HT1080 (cell line): ENCODE measurements around the gene NPTN. TPM values are rescaled to one million over a fixed set of nuclear protein-coding genes. Genes with fewer than 3 reads are reported as not detected.

Source experiments
- DNase-seq: peaks from one replicate; pipeline ENCODE4 v3.0.0-alpha.2; 2015; ENCODE audit warnings: low read depth
- polyA plus RNA-seq, 2 experiments: library from polyadenylated mRNA; depleted of rRNA; stranded (reverse); fragments of >200 nt; gene quantifications; 2 replicates each; pipeline ENCODE4 v1.2.3, GENCODE V29; 2015
- total RNA-seq: library from RNA; depleted of rRNA; stranded (reverse); fragments of >200 nt; shearing (Covaris generic); gene quantifications from 2 replicates; pipeline ENCODE4 v1.2.3, GENCODE V29; 2014; rRNA removed

The NPTN gene
- 107 and 118 TPM in 2 replicates for total RNA-seq
- polyA plus RNA-seq (2015; cell fraction: cytosol; rRNA removed), result 151 and 169 TPM in 2 replicates
- polyA plus RNA-seq (2015; cell fraction: nucleus; rRNA removed), result 177 and 197 TPM in 2 replicates

DNA sequence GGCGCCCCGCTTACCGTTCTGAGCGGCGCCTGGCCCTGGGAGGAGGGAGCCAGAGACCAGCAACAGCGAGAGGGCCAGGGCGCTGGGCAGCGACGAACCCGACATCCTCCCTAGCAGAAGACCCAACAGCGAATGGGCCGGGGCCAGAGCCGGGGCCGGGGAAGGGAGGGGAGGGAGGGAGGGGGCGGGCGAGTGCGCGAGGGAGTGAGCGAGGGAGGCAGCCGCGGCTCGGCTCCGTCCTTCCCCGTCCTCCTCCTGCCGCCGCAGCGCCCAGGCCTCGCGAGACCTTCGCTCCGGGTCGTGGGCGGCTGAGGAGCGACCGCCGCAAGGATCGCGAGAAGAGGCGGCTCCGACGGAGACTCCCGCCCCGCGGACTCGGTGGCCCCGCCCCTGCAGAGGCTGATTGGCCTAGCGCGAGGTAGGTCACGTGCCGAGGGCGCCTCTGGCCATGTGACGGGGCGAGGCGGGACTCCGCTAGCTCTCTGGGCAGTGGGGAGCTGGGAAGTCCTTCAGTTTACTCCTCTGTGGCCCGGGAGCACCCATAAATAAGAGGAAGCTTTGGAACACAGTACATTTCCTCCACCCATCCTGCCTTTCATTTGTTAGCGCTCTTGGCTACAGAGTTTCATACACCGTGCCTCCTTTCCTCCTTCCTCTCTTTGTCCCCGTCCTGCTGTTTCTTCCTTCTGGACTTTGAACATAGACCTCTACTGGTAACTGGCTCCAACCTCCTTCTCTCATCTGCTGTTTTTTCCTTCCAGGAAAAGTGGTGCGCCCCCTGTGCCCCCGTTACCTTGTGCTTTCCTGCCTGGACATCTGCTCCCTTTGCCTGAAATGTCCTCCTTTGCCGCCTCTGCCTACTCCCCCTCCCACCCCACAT, at the start of gene NPTN:
TSS of gene NPTN (minus strand) at position 279 of the 880 bp plus-strand sequence. CDS start at position 105, 174 bp downstream.
- peak; percentile 97 for DNase-seq

GRCh38 chr15:73682600-73683090, 49.5 kb upstream of the NPTN start:
- DNase-seq, result no peak

DNA sequence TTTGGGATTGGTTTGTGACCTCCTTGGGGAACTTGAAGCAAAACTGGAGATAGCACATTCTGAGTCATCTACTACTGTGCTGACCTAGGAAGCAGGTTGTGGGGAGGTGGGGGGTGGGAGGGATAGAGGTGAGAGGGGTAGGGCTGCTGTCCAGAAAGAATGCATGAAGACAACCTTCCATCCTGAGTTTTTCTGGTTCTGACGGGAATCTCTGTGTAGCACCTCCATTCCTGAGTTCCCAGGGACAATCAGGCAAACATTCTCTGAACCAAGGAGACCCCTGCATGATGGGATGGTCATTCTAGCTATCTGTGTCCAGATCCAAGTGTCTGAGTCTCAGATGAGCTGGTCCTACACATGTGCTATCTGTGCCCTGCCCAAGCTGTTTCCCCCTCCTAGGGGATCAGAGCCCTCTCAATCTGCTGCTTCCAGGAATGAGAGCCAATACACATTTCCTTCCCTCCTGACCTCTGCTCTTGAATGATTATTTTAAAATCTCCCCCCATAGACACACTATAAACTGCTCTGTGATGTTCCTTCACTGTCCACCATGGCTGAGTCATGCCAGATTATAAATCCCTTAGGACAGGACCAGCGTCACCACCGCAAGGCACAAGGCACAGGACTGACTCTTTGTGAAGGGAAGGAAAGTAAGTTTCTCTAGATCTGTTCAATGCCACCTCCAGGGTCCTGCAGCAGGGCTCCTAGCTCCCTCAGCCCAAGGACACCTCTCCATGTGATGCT, 48.8 kb upstream of the NPTN start:
- no peak for DNase-seq

DNA sequence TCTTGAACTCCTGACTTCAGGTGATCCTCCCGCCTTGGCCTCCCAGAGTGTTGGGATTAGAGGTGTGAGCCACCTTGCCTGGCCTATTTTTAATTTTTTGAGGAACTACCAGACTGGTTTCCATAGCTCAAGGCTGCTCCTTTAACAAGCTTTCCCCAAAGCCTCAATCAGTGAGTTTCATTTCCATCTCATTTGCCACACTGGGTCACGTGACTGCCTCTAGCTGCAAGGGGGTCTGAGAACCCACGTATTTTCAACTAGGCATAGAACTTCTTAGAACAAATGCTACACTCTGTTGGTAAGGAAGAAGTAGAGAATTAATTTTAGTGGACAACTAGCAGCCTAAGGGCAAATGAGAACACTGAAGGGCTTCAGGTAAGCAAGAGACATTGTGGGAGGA, 47.9 kb upstream of the NPTN start:
- DNase-seq, result no peak

DNA sequence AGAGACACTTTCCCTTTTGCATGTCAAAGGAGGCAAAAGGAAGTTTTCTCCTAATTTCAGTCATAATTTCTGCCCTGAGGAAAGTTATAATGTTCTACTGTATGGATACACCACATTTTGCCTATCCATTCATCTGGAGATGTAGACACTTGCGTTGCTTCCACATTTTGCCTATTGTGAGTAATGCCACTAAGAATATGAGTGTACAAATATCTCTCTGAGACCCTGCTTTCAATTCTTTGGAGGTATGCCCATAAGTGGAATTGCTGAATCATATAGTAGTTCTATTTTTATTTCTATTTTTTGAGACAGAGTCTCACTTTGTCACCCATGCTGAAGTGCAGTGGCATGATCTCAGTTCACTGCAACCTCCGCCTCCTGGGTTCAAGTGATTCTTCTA, 47.4 kb upstream of the NPTN start:
- DNase-seq, result no peak

- DNase-seq, result no peak
Measured at GRCh38 chr15:73679964-73680363, 46.8 kb upstream of the NPTN start.

- DNase-seq, result no peak
Measured at GRCh38 chr15:73679180-73679579, 46.0 kb upstream of the NPTN start.

- no peak for DNase-seq
Measured at GRCh38 chr15:73678498-73678897, 45.3 kb upstream of the NPTN start.

DNA sequence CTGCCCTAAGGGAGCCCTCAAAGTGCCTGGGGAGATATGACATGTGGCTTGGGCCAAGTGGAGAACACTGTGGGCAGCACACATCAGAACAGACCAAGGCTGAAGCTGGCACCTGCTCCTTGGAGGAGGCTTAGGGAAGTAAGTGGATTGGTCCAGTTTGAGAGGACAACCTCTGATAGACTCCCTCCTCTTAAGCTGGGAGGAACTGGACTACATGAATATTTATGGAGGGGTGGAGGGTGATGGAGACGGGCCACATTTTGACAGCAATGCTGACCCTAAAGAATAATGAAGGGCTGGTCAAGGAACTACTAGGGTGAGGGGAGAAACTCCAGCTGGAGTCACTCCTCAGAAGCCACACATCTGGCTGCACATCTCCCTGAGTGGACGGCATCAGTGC, 44.5 kb upstream of the NPTN start:
- DNase-seq, result no peak

GRCh38 chr15:73677146-73677607, 44.0 kb upstream of the NPTN start:
- DNase-seq, result peak; percentile 47

DNA sequence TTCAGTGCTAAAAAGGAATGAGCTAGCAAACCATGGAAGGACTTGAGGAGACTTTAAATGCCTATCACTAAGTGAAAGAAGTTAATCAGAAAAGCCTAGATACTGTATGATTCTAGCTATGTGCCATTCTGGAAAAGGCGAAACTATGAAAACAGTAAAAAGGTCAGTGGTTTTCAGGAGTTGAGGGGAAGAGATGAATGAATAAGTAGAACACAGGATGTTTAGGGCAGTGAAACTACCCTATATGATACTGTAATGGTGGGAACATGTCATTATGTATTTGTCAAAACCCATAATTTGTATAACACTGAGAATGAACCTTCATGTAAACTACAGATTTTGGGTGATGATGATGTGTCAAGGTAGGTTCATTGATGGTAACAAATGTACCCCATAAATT, 41.4 kb upstream of the NPTN start:
- no peak for DNase-seq

GRCh38 chr15:73660455-73660854, 27.3 kb upstream of the NPTN start:
- DNase-seq, result no peak

DNA sequence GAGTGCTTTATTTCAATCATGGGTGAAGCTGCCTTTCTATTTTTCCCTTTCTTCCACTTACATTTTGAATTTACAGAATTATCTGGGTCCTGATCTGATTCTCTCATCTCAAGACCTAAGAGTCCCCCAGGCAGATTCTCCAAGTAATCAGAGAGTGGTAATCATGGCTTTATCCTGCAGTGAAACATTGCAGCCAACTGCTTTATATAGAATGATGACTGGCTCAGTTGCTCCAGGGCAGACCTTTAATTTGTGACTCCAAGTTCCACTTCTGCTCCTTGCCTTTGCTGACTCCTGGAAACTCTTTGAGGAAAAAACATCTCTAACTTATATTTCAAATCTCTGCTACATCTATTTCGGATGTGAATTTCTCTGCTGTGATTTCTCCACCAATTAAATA, 25.5 kb upstream of the NPTN start:
- DNase-seq, result no peak

DNA sequence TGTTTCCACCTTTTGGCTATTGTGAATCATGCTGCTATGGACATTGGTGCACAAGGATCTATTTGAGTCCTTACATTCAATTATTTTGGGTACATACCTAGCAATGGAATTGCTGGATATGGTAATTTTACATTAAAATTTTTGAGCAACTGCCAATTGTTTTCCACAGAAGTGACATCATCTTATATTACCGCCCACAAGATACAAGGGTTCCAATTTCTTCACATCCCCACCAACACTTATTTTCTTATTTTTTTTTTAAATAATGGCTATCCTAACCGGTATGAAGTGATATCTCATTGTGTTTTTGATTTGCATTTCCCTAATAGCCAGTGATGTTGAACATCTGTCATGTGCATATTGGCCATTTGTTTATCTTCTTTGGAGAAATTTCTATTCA, 22.5 kb upstream of the NPTN start:
- DNase-seq, result no peak

GRCh38 chr15:73654659-73655058, 21.5 kb upstream of the NPTN start:
- DNase-seq, result no peak

- DNase-seq, result peak; percentile 26
Measured at GRCh38 chr15:73650416-73651126, 17.4 kb upstream of the NPTN start.

GRCh38 chr15:73648014-73648295, 14.8 kb upstream of the NPTN start:
- DNase-seq, result no peak

GRCh38 chr15:73647259-73648013, 14.2 kb upstream of the NPTN start:
- peak; percentile 33 for DNase-seq

DNA sequence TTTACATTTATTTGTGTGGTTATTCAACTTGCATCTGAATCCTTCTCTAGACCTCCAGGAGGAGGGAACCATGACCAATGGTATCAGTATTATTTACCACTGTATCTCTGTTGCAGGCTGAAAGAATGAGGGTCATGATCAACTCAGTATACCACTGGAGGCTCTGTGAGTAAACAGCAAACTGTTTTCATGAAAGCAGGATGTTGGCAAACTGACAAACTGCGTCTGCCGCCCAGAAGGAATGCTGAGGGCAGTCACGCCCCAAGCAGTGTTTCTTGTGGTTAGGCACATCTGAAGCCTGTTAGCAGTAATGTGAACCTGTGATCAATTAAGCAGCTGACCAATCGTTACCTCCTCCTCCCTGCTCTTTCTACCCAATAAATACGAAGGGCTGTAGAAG, 6.3 kb upstream of the NPTN start:
- DNase-seq, result peak; percentile 19

DNA sequence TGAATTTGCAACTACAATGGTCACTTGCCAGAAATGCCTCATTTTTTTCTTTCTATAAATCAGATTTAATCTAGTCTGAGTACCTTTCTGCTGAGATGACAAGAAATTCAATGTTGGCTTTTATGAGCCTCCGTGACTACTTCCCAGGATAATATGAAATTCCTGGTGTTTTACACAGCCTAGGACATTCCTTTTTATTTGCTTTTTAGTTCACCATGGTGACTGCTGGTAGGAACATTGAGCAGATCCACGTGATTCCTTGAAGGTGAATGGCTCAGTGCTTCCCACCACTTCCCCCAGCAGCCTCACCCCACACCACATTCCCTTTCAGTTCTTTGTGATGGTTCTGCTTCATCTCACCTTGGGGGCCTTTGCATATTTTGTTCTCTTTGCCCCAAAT, 4.3 kb upstream of the NPTN start:
- DNase-seq, result peak; percentile 48

- DNase-seq, result peak; percentile 95
Measured at GRCh38 chr15:73633991-73634495, 854 bp upstream of the NPTN start.
